IMR-90 (cell line): Measurements from ENCODE around the gene TNRC6A. TPM values are rescaled to one million over a fixed set of nuclear protein-coding genes. Genes with fewer than 3 reads are reported as not detected.

ENCODE experiments used
- ATAC-seq: fragments of 200-7000 bp; cut with Tn5 transposase; 2 replicates; pipeline ENCODE4 v1.9.1; 2020; ENCODE audit warnings: low read depth, mild to moderate bottlenecking, moderate library complexity
- BruUV-seq: library from RNA; stranded (reverse); fragments of 400-500 nt; replicated peaks from 2 replicates; lab custom pipeline; 2021; lab: Mats Ljungman, UMichigan
- CTCF ChIA-PET: fragments of 300-600 bp; formaldehyde crosslinking; extraction: SDS; loops from one replicate; lab custom pipeline; 2021; ENCODE audit warnings: antibody characterized with exemption; lab: Yijun Ruan, JAX
- POLR2A ChIA-PET: fragments of 300-600 bp; sonication (Branson Sonifier 250); formaldehyde crosslinking; loops from one replicate; lab custom pipeline; 2022; ENCODE audit warnings: antibody characterized with exemption; ENCODE audit not compliant: unreplicated experiment; lab: Charles Lee
- DNase-seq: peaks from one replicate; pipeline ENCODE4 v3.0.0; 2013
- H2AFZ ChIP-seq: replicated peaks from 2 replicates; pipeline ENCODE3; 2013; ENCODE audit warnings: low read length, mild to moderate bottlenecking; ENCODE audit not compliant: poor library complexity
- H2AK5ac ChIP-seq: 2 replicates; pipeline ENCODE4 v1.6.1; 2013; ENCODE audit warnings: low read depth, low read length, inconsistent platforms
- H2AK9ac ChIP-seq: replicated peaks from 2 replicates; pipeline ENCODE3; 2013; ENCODE audit warnings: mild to moderate bottlenecking, low read depth, low read length, moderate library complexity; ENCODE audit not compliant: poor library complexity
- H2BK120ac ChIP-seq: 2 replicates; pipeline ENCODE4 v1.6.1; 2013; ENCODE audit warnings: low read depth, low read length, inconsistent platforms
- H2BK15ac ChIP-seq: 3 replicates; pipeline ENCODE4 v1.6.1; 2013; ENCODE audit warnings: low read depth, low read length, inconsistent platforms
- H2BK20ac ChIP-seq: 2 replicates; pipeline ENCODE4 v1.6.1; 2013; ENCODE audit warnings: low read depth, mild to moderate bottlenecking, inconsistent platforms, low read length, moderate library complexity
- H2BK5ac ChIP-seq: 2 replicates; pipeline ENCODE4 v1.6.1; 2013; ENCODE audit warnings: mild to moderate bottlenecking, low read depth, low read length, inconsistent platforms; ENCODE audit not compliant: poor library complexity, severe bottlenecking
- H3K14ac ChIP-seq: replicated peaks from 2 replicates; pipeline ENCODE4 v1.6.1; 2013; ENCODE audit warnings: low read depth, low read length, inconsistent platforms
- H3K18ac ChIP-seq: 2 replicates; pipeline ENCODE4 v1.6.1; 2013; ENCODE audit warnings: low read depth, low read length, control low read depth
- H3K23ac ChIP-seq: 2 replicates; pipeline ENCODE4 v1.6.1; 2013; ENCODE audit warnings: low read depth, low read length, inconsistent platforms
- H3K27ac ChIP-seq: 2 replicates; pipeline ENCODE4 v1.5.1; 2013; ENCODE audit warnings: mild to moderate bottlenecking, control low read depth, low read length; ENCODE audit not compliant: insufficient read depth
- H3K27me3 ChIP-seq: 2 replicates; pipeline ENCODE4 v1.6.1; 2013; ENCODE audit warnings: low read length; ENCODE audit not compliant: control insufficient read depth, insufficient read depth
- H3K36me3 ChIP-seq: 2 replicates; pipeline ENCODE4 v1.6.1; 2013; ENCODE audit warnings: low read length, mixed read lengths; ENCODE audit not compliant: control insufficient read depth, insufficient read depth
- H3K4ac ChIP-seq: 2 replicates; pipeline ENCODE4 v1.6.1; 2013; ENCODE audit warnings: low read depth, low read length, inconsistent platforms
- H3K4me1 ChIP-seq: 2 replicates; pipeline ENCODE4 v1.6.1; 2013; ENCODE audit warnings: low read length, mixed read lengths; ENCODE audit not compliant: control insufficient read depth, insufficient read depth
- H3K4me2 ChIP-seq: 2 replicates; pipeline ENCODE4 v1.6.1; 2013; ENCODE audit warnings: low read depth, mild to moderate bottlenecking, control low read depth, low read length, moderate library complexity
- H3K4me3 ChIP-seq: 2 replicates; pipeline ENCODE4 v1.5.1; 2013; ENCODE audit warnings: low read depth, mild to moderate bottlenecking, control low read depth, low read length, moderate library complexity; ENCODE audit not compliant: insufficient read depth
- H3K56ac ChIP-seq: 2 replicates; pipeline ENCODE4 v1.6.1; 2013; ENCODE audit warnings: low read length, inconsistent platforms; ENCODE audit not compliant: insufficient read depth; ENCODE audit errors: extremely low read depth
- H3K79me1 ChIP-seq, 2 experiments: 2 replicates each; pipeline ENCODE4 v1.6.1; 2013; ENCODE audit warnings: low read length in 2 of 2, inconsistent platforms in 1 of 2, low read depth in 1 of 2
- H3K9ac ChIP-seq: 2 replicates; pipeline ENCODE4 v1.6.1; 2013; ENCODE audit warnings: low read depth, low read length, control low read depth
- H3K9me1 ChIP-seq: 2 replicates; pipeline ENCODE4 v1.6.1; 2013; ENCODE audit warnings: low read length, inconsistent platforms; ENCODE audit not compliant: insufficient read depth
- H3K9me3 ChIP-seq: 2 replicates; pipeline ENCODE4 v1.6.1; 2013; ENCODE audit warnings: low read length; ENCODE audit not compliant: control insufficient read depth, insufficient read depth
- H4K20me1 ChIP-seq: 2 replicates; pipeline ENCODE4 v1.6.1; 2013; ENCODE audit warnings: low read length, inconsistent platforms; ENCODE audit not compliant: insufficient read depth
- H4K5ac ChIP-seq: 2 replicates; pipeline ENCODE4 v1.6.1; 2013; ENCODE audit warnings: mild to moderate bottlenecking, low read depth, low read length, control low read depth
- H4K8ac ChIP-seq, 2 experiments: 2 replicates each; pipeline ENCODE4 v1.6.1; 2013; ENCODE audit warnings: low read depth in 2 of 2, low read length in 2 of 2, control low read depth in 1 of 2, inconsistent platforms in 1 of 2
- H4K91ac ChIP-seq: 2 replicates; pipeline ENCODE4 v1.6.1; 2013; ENCODE audit warnings: low read depth, low read length, inconsistent platforms; ENCODE audit not compliant: insufficient read depth
- MAZ ChIP-seq: IDR thresholded peaks from 2 replicates; pipeline ENCODE4 v1.6.1; 2012; ENCODE audit warnings: low read depth, mild to moderate bottlenecking, low read length, improper control_type of control experiment, moderate library complexity, borderline replicate concordance
- MXI1 ChIP-seq: IDR thresholded peaks from 2 replicates; pipeline ENCODE4 v1.6.1; 2012; ENCODE audit warnings: low read depth, mild to moderate bottlenecking, low read length, moderate library complexity, borderline replicate concordance
- USF2 ChIP-seq: fragments of 150-350 bp; IDR thresholded peaks from 2 replicates; pipeline ENCODE4 v1.6.1; 2017; ENCODE audit warnings: mild to moderate bottlenecking, antibody characterized with exemption, low read length, low read depth
- WGBS, 2 experiments: methylation state at CpG; one replicate each; pipeline versions ENCODE4 v1.1.5 to v1.1.7; 2013; ENCODE audit warnings: missing lambda C conversion rate in 2 of 2; ENCODE audit not compliant: insufficient read length in 1 of 2; ENCODE audit errors: extremely low coverage in 2 of 2; 5-methylcytosine and 5-hydroxymethylcytosine counted together
- dilution Hi-C: fragments of 300-500 bp; cut with HindIII; formaldehyde crosslinking; loops from one replicate; pipeline ENCODE4 v1.14.3; 2018; ENCODE audit warnings: low sequenced_read_pairs; ENCODE audit not compliant: unreplicated experiment
- in situ Hi-C: fragments of 300-500 bp; cut with MboI; formaldehyde crosslinking; loops from 3 replicates; pipeline ENCODE4 v1.14.3; 2019; ENCODE audit warnings: low sequenced_read_pairs, inconsistent platforms, mixed read lengths
- intact Hi-C: fragments of 100-400 bp; cut with micrococcal nuclease; formaldehyde crosslinking; loops from 2 replicates; pipeline ENCODE4 v1.10.0; 2022
- polyA plus RNA-seq, 3 experiments: library from polyadenylated mRNA; depleted of rRNA; stranded (reverse); fragments of >200 nt; gene quantifications; 2 replicates each; pipeline ENCODE4 v1.2.3, GENCODE V29; 2012; ENCODE audit warnings: low replicate concordance in 1 of 3
- total RNA-seq: library from RNA; depleted of rRNA; stranded (reverse); fragments of >200 nt; gene quantifications from 2 replicates; pipeline ENCODE4 v1.2.3, GENCODE V29; 2012

Gene TNRC6A
- total and polyA plus RNA-seq, 2 of the 4 experiments (the other 2 are of a cell fraction): 32.4 to 42.3 TPM

- H3K9me1 ChIP-seq: peaks cover 6% of the 10 kb centered on the region
- H3K18ac ChIP-seq: peak overlapping the region; percentile 94
- H2BK5ac ChIP-seq: peak overlapping the region; percentile 85
- peaks cover 8 to 44% of the 10 kb centered on the region in 2 experiments for H3K79me1 ChIP-seq
- H2BK15ac ChIP-seq: peak overlapping the region; percentile 74; the same call in 1 of the 3 replicates
- H3K36me3 ChIP-seq: peaks cover 10% of the 10 kb centered on the region
- H4K8ac ChIP-seq: peak overlapping the region; percentile 84 to 97; a peak in 3 of 4 replicates
- dilution Hi-C loops (no loop called here), intact Hi-C loops (loop anchor here (5.0 kb wide), 1 partner anchor 93 kb away; no protein-coding TSS in a partner anchor), in situ Hi-C loops (no loop called here)
- peak overlapping the region; percentile 86 for H3K23ac ChIP-seq
- H3K56ac ChIP-seq: peak overlapping the region; percentile 89
- H2BK120ac ChIP-seq: peak overlapping the region; percentile 53
- peaks cover 33% of the 10 kb centered on the region for H4K20me1 ChIP-seq
- H3K4ac ChIP-seq: peak overlapping the region; percentile 73
- H3K4me1 ChIP-seq: peaks cover 15% of the 10 kb centered on the region
- peak overlapping the region; percentile 71; the same call in 1 of the 2 replicates for H4K91ac ChIP-seq
- peak; percentile 18 for DNase-seq
- peak overlapping the region; percentile 92 for H2AK9ac ChIP-seq
- H3K14ac ChIP-seq: peak overlapping the region; percentile 95
- ATAC-seq: peak; percentile 47
- WGBS, 2 experiments: 0% methylated on average over 2 of the region's 61 CpGs; no CpG with 5 or more reads in 1 of the 2 experiments
- peak overlapping the region; percentile 96 for H3K4me3 ChIP-seq
- peak overlapping the region; percentile 97 for H3K27ac ChIP-seq
- ChIA-PET CTCF (interaction anchor here (0.6 to 1.5 kb wide), 4 partner anchors 10 to 335 kb away, joined by 3 to 7 read pairs (median 6); no protein-coding TSS in a partner anchor), POLR2A (interaction anchor here (0.6 kb wide), 3 partner anchors 32 to 153 kb away, joined by 3 to 16 read pairs (median 4); no protein-coding TSS in a partner anchor)
- H3K9me3 ChIP-seq: no peaks in the 10 kb centered on the region
- no TSS peak for BruUV-seq
- peak overlapping the region; percentile 74 for H4K5ac ChIP-seq
- peak overlapping the region; percentile 72; the same call in 1 of the 2 replicates for H2AK5ac ChIP-seq
- no peak overlapping the region for H2BK20ac ChIP-seq
- H3K27me3 ChIP-seq: no peaks in the 10 kb centered on the region
- peak overlapping the region; percentile 95 for H3K9ac ChIP-seq
- H3K4me2 ChIP-seq: peak overlapping the region; percentile 78
- TF ChIP-seq MXI1 (peak; percentile 72; the same call in 1 of the 2 replicates), MAZ (no peak), USF2 (no peak)
- peak overlapping the region; percentile 98 for H2AFZ ChIP-seq
These were observed 732 bp downstream of the TNRC6A start for GRCh38 chr16:24729951-24730815.
